H1 (cell line): ENCODE measurements around the gene FUNDC2. TPM values are rescaled to one million over a fixed set of nuclear protein-coding genes. Genes with fewer than 3 reads are reported as not detected.

Experiments
- EZH2 ChIP-seq: fragments of 200-600 bp; sonication (generic); IDR thresholded peaks from 2 replicates; pipeline ENCODE4 v1.7.1; 2012; ENCODE audit warnings: low read depth, mild to moderate bottlenecking, moderate library complexity, low read length, inconsistent platforms; ENCODE audit not compliant: severe bottlenecking
- KDM5A ChIP-seq: fragments of 200-600 bp; IDR thresholded peaks from 2 replicates; pipeline ENCODE4 v1.7.1; 2012; ENCODE audit warnings: mild to moderate bottlenecking, low read length, inconsistent platforms, mixed read lengths
- RFX5 ChIP-seq: IDR thresholded peaks from 2 replicates; pipeline ENCODE4 v1.6.1; 2011; ENCODE audit warnings: low read depth, low read length, improper control_type of control experiment, borderline replicate concordance
- TCF12 ChIP-seq: IDR thresholded peaks from 2 replicates; pipeline ENCODE4 v1.6.1; 2011; ENCODE audit warnings: low read depth, mild to moderate bottlenecking, low read length
- polyA plus RNA-seq, 7 experiments: library from polyadenylated mRNA; depleted of rRNA in 3 of 7; stranded (reverse) in 5 of 7; unstranded in 2 of 7; fragments of >200 nt in 5 of 7; fragments of 200-250 nt in 2 of 7; gene quantifications; 1 replicate in 5 of 7; 2 replicates in 1 of 7; 4 replicates in 1 of 7; pipeline versions ENCODE4 v1.2.1 to v1.2.3, GENCODE V29; 2011 to 2013; ENCODE audit warnings: missing spikeins in 2 of 7, mixed read lengths in 2 of 7
- total RNA-seq: library from RNA; stranded (reverse); fragmentation: NEBNext Ultra II Directional; extraction: Animal tissue kit (Norgen Biotek cat#: 25700); gene quantifications from 2 replicates; pipeline ENCODE4 v1.2.1, GENCODE V29; 2021

The FUNDC2 gene
- total and polyA plus RNA-seq, 2 of the 8 experiments (the other 6 are each of a cell fraction or from before 2014, with no cell fraction given): 67.7 to 93.7 TPM

- no peak for TF ChIP-seq TCF12
- no peak for TF ChIP-seq KDM5A
- TF ChIP-seq EZH2: no peak
- TF ChIP-seq RFX5: no peak
These were observed 46.1 kb upstream of the FUNDC2 start (continued) for GRCh38 chrX:154980330-154981115.
